Trophoblast cell (in vitro differentiated cells and primary cell): ENCODE results near the gene PIH1D1.

Source experiments
- DNase-seq, 2 donors: peaks; one replicate each; pipeline ENCODE4 v3.0.0-alpha.2; 2016
- H2AFZ ChIP-seq: 2 replicates; pipeline ENCODE4 v1.6.1; 2013; ENCODE audit warnings: low read length, moderate library complexity, mild to moderate bottlenecking; ENCODE audit not compliant: insufficient read depth, poor library complexity
- H2AK5ac ChIP-seq: 2 replicates; pipeline ENCODE4 v1.6.1; 2013; ENCODE audit warnings: mild to moderate bottlenecking, low read length
- H2BK120ac ChIP-seq: 2 replicates; pipeline ENCODE4 v1.6.1; 2013; ENCODE audit warnings: low read length, mild to moderate bottlenecking, moderate library complexity; ENCODE audit not compliant: insufficient read depth, poor library complexity
- H2BK12ac ChIP-seq: 2 replicates; pipeline ENCODE4 v1.6.1; 2013; ENCODE audit warnings: mild to moderate bottlenecking, low read length, moderate library complexity
- H2BK5ac ChIP-seq: 2 replicates; pipeline ENCODE4 v1.6.1; 2013; ENCODE audit warnings: low read length, low read depth, moderate library complexity, mild to moderate bottlenecking; ENCODE audit not compliant: poor library complexity
- H3K14ac ChIP-seq: 2 replicates; pipeline ENCODE4 v1.6.1; 2013; ENCODE audit warnings: mild to moderate bottlenecking, low read length
- H3K18ac ChIP-seq: 2 replicates; pipeline ENCODE4 v1.6.1; 2013; ENCODE audit warnings: mild to moderate bottlenecking, low read length
- H3K23ac ChIP-seq: 2 replicates; pipeline ENCODE4 v1.6.1; 2013; ENCODE audit warnings: low read length
- H3K27ac ChIP-seq: 2 replicates; pipeline ENCODE4 v1.5.1; 2013; ENCODE audit warnings: low read depth, mild to moderate bottlenecking, inconsistent platforms, low read length, moderate library complexity
- H3K27me3 ChIP-seq: 2 replicates; pipeline ENCODE4 v1.6.1; 2013; ENCODE audit warnings: inconsistent platforms, mild to moderate bottlenecking, low read length, moderate library complexity; ENCODE audit not compliant: insufficient read depth
- H3K36me3 ChIP-seq, 2 experiments: 1 replicate in 1 of 2; 2 replicates in 1 of 2; pipeline ENCODE4 v1.6.1; 2013; ENCODE audit warnings: low read length in 2 of 2, mild to moderate bottlenecking in 2 of 2, moderate library complexity in 1 of 2; ENCODE audit not compliant: insufficient read depth in 2 of 2, control insufficient read depth in 1 of 2
- H3K4ac ChIP-seq: 2 replicates; pipeline ENCODE4 v1.6.1; 2013; ENCODE audit warnings: low read depth, mild to moderate bottlenecking, low read length, moderate library complexity
- H3K4me1 ChIP-seq, 2 experiments: 1 replicate in 1 of 2; 2 replicates in 1 of 2; pipeline ENCODE4 v1.6.1; 2013; ENCODE audit warnings: low read length in 2 of 2, mild to moderate bottlenecking in 2 of 2, moderate library complexity in 1 of 2; ENCODE audit not compliant: insufficient read depth in 2 of 2, control insufficient read depth in 1 of 2
- H3K4me2 ChIP-seq: 2 replicates; pipeline ENCODE4 v1.6.1; 2013; ENCODE audit warnings: inconsistent platforms, mild to moderate bottlenecking, low read length, moderate library complexity
- H3K4me3 ChIP-seq: 2 replicates; pipeline ENCODE4 v1.5.1; 2013; ENCODE audit warnings: mild to moderate bottlenecking, low read depth, low read length, inconsistent platforms
- H3K79me1 ChIP-seq: one replicate; pipeline ENCODE4 v1.6.1; 2013; ENCODE audit warnings: low read length
- H3K79me2 ChIP-seq: 2 replicates; pipeline ENCODE4 v1.6.1; 2013; ENCODE audit warnings: low read length, mild to moderate bottlenecking; ENCODE audit not compliant: control insufficient read depth, insufficient read depth, poor library complexity
- H3K9ac ChIP-seq: 2 replicates; pipeline ENCODE4 v1.6.1; 2013; ENCODE audit warnings: mild to moderate bottlenecking, low read length
- H3K9me3 ChIP-seq: 2 replicates; pipeline ENCODE4 v1.6.1; 2013; ENCODE audit warnings: low read depth, mild to moderate bottlenecking, control low read depth, inconsistent platforms, low read length; ENCODE audit not compliant: insufficient read depth
- H4K12ac ChIP-seq: 2 replicates; pipeline ENCODE4 v1.6.1; 2013; ENCODE audit warnings: low read depth, mild to moderate bottlenecking, low read length, moderate library complexity
- H4K8ac ChIP-seq: 2 replicates; pipeline ENCODE4 v1.6.1; 2013; ENCODE audit warnings: low read depth, mild to moderate bottlenecking, low read length, moderate library complexity
- H4K91ac ChIP-seq: one replicate; pipeline ENCODE4 v1.6.1; 2013; ENCODE audit warnings: low read depth, mild to moderate bottlenecking, low read length, moderate library complexity
- WGBS: extraction: QIAGEN DNeasy Blood & Tissue Kit; methylation state at CpG from one replicate; pipeline ENCODE4 v1.1.7; 2013; ENCODE audit warnings: missing lambda C conversion rate; ENCODE audit not compliant: insufficient read length, insufficient coverage; ENCODE audit errors: extremely low coverage; 5-methylcytosine and 5-hydroxymethylcytosine counted together

PIH1D1 gene

DNA sequence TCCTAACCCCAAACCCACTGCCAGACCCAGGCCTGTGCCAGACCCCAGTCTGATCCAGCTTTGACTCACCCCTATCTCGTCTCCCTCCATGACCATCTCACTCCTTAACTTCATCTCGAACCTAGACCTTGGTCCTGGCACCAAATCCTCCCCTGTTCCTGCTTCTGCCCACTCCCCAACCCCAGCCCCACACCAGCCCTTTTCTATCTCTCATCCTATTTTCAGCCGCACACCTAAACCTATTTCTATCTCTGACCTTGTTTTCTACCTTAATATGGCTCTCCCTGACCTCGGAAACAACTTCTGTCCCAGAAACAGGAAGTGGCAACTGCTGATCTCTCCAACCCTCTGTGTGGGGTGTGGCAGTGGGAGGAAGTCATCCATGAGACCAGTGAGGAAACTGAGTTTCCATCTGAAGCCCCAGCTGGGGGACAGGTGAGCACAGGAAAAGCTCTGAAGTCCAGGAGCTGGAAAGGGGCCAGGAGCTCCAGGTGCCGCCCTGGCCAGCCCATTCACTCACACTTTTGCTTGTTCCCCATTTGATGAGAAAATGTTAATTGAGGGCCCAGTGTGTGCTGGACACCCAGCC, 42.1 kb downstream of the PIH1D1 start:
- WGBS = no CpG with 5 or more reads among the region's 5 CpGs
- H4K12ac ChIP-seq = no peak overlapping the region
- no peak overlapping the region for H3K18ac ChIP-seq
- peaks cover 0 to 3% of the 10 kb centered on the region in 2 experiments for H3K4me1 ChIP-seq
- H3K4me3 ChIP-seq = no peak overlapping the region
- no peak overlapping the region for H2BK5ac ChIP-seq
- no peak for DNase-seq
- H3K14ac ChIP-seq = no peak overlapping the region
- no peak overlapping the region for H2AK5ac ChIP-seq
- no peak overlapping the region for H3K4ac ChIP-seq
- no peaks in the 10 kb centered on the region for H3K79me1 ChIP-seq
- H3K9me3 ChIP-seq = no peaks in the 10 kb centered on the region
- no peaks in the 10 kb centered on the region for H3K27me3 ChIP-seq
- H2BK12ac ChIP-seq = no peak overlapping the region
- H3K23ac ChIP-seq = no peak overlapping the region
- H2BK120ac ChIP-seq = no peak overlapping the region
- no peak overlapping the region for H3K9ac ChIP-seq
- H3K36me3 ChIP-seq = no peaks in the 10 kb centered on the region
- no peak overlapping the region for H2AFZ ChIP-seq
- H3K79me2 ChIP-seq = no peaks in the 10 kb centered on the region
- no peak overlapping the region for H3K27ac ChIP-seq
- no peak overlapping the region for H4K8ac ChIP-seq
- no peak overlapping the region for H4K91ac ChIP-seq
- H3K4me2 ChIP-seq = no peak overlapping the region

DNA sequence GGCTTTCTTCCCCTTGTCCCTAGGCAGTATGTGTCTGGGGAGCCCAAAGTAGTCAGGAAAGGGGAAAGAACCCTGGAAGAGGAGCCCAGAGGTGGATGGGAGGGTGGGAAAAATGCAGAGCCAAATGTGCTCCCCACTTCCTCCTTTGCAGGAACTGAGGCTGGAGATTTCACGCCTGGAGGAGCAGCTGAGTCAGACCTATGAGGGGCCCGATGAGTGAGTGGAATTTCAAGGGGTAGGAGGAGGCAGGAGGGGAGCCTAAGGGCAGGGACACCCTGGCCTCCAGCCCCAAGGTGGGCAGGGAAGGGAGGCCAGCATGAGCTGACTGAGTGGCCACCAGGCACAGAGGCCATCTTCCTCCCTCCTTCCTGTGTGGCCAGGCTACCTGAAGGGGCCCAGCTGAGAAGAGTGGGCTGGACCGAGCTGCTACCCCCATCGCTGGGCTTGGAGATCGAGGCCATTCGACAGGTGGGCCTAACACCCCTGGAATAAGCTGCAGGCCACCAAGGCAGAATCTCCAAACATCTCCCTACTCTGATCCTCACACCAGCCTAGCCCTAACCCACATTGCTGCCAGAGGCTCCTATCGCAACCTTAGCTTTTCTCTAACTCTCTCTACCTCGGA, 42.7 kb downstream of the PIH1D1 start:
- Histone ChIP-seq H3K14ac (no peak overlapping the region), H3K23ac (no peak overlapping the region), H3K9ac (no peak overlapping the region), H3K27me3 (no peaks in the 10 kb centered on the region), H2AK5ac (no peak overlapping the region), H3K9me3 (peaks cover 2% of the 10 kb centered on the region), H3K18ac (no peak overlapping the region), H3K4me3 (no peak overlapping the region), H3K36me3 (no peaks in the 10 kb centered on the region), H3K4me2 (no peak overlapping the region), H2AFZ (no peak overlapping the region), H4K91ac (no peak overlapping the region), H3K27ac (no peak overlapping the region), H2BK5ac (no peak overlapping the region), H3K79me1 (no peaks in the 10 kb centered on the region), H3K4ac (no peak overlapping the region), H4K8ac (no peak overlapping the region), H3K79me2 (no peaks in the 10 kb centered on the region), H4K12ac (no peak overlapping the region), H2BK120ac (no peak overlapping the region), H3K4me1 (peaks cover 0 to 6% of the 10 kb centered on the region in 2 experiments), H2BK12ac (no peak overlapping the region)
- DNase-seq = no peak
- no CpG with 5 or more reads among the region's 8 CpGs for WGBS

DNA sequence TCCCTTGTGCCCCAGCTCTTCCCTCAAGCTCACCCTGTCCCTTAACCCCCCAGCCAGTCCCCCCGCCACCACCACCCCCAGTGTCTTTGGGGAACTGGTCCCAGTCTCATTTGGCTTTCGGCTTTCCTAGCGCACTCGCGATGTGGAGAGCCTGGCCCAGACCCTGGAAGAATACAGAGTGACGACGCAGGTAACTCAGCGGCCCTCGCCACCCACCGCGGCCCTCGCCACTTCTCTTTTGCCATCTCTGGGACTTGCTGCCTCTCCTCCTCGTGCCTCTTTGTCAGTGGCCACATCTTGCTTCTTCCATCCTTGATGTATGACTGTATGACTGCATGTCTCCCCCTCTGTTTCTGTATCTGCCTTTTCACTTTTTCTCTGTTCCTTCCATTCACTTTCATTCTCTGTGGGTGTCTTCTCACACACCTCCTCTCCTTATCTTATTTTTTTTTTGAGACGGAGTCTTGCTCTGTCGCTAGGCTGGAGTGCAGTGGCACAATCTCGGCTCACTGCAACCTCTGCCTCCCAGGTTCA, 44.1 kb downstream of the PIH1D1 start:
- Histone ChIP-seq H3K14ac (no peak overlapping the region), H3K4me2 (no peak overlapping the region), H3K4ac (no peak overlapping the region), H2BK120ac (no peak overlapping the region), H4K8ac (no peak overlapping the region), H2BK12ac (no peak overlapping the region), H2AK5ac (no peak overlapping the region), H3K18ac (no peak overlapping the region), H3K9me3 (peaks cover 3% of the 10 kb centered on the region), H3K23ac (no peak overlapping the region), H3K4me3 (no peak overlapping the region), H3K9ac (no peak overlapping the region), H3K79me2 (no peaks in the 10 kb centered on the region), H4K91ac (no peak overlapping the region), H2AFZ (no peak overlapping the region), H2BK5ac (no peak overlapping the region), H3K36me3 (no peaks in the 10 kb centered on the region), H3K4me1 (peaks cover 4 to 8% of the 10 kb centered on the region in 2 experiments), H3K79me1 (no peaks in the 10 kb centered on the region), H4K12ac (no peak overlapping the region), H3K27ac (no peak overlapping the region), H3K27me3 (no peaks in the 10 kb centered on the region)
- DNase-seq = no peak
- no CpG with 5 or more reads among the region's 16 CpGs for WGBS

DNA sequence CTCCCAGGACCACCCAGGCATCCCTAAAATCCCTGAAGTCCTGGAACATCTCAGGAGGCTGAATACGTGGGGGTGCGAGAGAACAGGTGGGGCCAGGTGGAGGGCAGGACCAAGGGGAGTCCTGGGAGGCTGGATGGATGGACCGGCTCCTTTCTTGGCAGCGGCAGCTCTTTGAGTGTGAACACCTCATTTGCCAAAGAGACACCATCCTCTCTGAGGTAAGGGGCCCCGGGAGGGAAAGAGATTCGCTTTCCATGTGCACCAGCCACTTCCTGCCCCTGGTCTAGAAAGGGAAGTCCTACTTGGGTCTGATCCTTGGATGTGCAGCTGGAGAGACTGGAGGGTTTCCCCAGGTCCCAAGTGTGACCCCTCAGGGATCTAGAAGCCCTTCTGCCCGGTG, 44.5 kb downstream of the PIH1D1 start:
- H3K14ac ChIP-seq = no peak overlapping the region
- no peak overlapping the region for H4K91ac ChIP-seq
- no peaks in the 10 kb centered on the region for H3K79me1 ChIP-seq
- peaks cover 4 to 8% of the 10 kb centered on the region in 2 experiments for H3K4me1 ChIP-seq
- no peak overlapping the region for H3K23ac ChIP-seq
- H3K27ac ChIP-seq = no peak overlapping the region
- no peaks in the 10 kb centered on the region for H3K27me3 ChIP-seq
- H3K36me3 ChIP-seq = no peaks in the 10 kb centered on the region
- H3K9ac ChIP-seq = no peak overlapping the region
- H3K18ac ChIP-seq = no peak overlapping the region
- H4K12ac ChIP-seq = no peak overlapping the region
- H3K4ac ChIP-seq = no peak overlapping the region
- H4K8ac ChIP-seq = no peak overlapping the region
- no peak overlapping the region for H2BK5ac ChIP-seq
- peaks cover 3% of the 10 kb centered on the region for H3K9me3 ChIP-seq
- no peak overlapping the region for H2BK120ac ChIP-seq
- WGBS = no CpG with 5 or more reads among the region's 7 CpGs
- H3K4me2 ChIP-seq = no peak overlapping the region
- no peak for DNase-seq
- no peaks in the 10 kb centered on the region for H3K79me2 ChIP-seq
- no peak overlapping the region for H2BK12ac ChIP-seq
- no peak overlapping the region for H2AK5ac ChIP-seq
- no peak overlapping the region for H2AFZ ChIP-seq
- H3K4me3 ChIP-seq = no peak overlapping the region
